ENCODE results near the gene TUBE1. TPM values are rescaled to one million over a fixed set of nuclear protein-coding genes. Genes with fewer than 3 reads are reported as not detected.
A peak's percentile ranks its signal among the peaks of the same experiment; 100 is the strongest.

TUBE1 gene
- total and polyA plus RNA-seq, 10 of the 15 experiments (the other 5 are each of a cell fraction or from before 2014, with no cell fraction given), result 6.3 to 25.2 (median 13.6) TPM

GRCh38 chr6:112086744-112087135, 542 bp downstream of the TUBE1 start (continued):
- TF ChIP-seq CREM (IDR thresholded peaks at IDR 0.05; ENCODE audit: low read depth) (no peak), NR2F1 (conservative IDR thresholded peaks at IDR 0.05) (no peak), PRDM15 (CRISPR knock-in tag; IDR thresholded peaks at IDR 0.05) (no peak), EP300 (IDR thresholded peaks at IDR 0.05; ENCODE audit: borderline replicate concordance in 1 of 2, control insufficient read depth in 1 of 2, low read depth in 2 of 2, low read length in 2 of 2) (no peak), CBX5 (IDR thresholded peaks at IDR 0.05; ENCODE audit: low read depth) (no peak), TAF1 (IDR thresholded peaks at IDR 0.05; ENCODE audit: borderline replicate concordance, low read depth, low read length) (no peak), RCOR1 (conservative IDR thresholded peaks at IDR 0.05; ENCODE audit: low read depth, low read length) (no peak), CBX3 (IDR thresholded peaks at IDR 0.05; ENCODE audit: borderline replicate concordance, low read depth) (no peak), CTCF (IDR thresholded peaks at IDR 0.05 in 2 of 3, conservative IDR thresholded peaks at IDR 0.05 in 1 of 3; ENCODE audit: control insufficient read depth in 2 of 3, extremely low read depth in 1 of 3, insufficient read depth in 1 of 3, low read depth in 3 of 3, low read length in 3 of 3) (peak in 1 of 3 experiments; percentile 28; a peak in 1 of 6 replicates), NRF1 (conservative IDR thresholded peaks at IDR 0.05; ENCODE audit: low read depth, low read length) (no peak), ZBED1 (IDR thresholded peaks at IDR 0.05; ENCODE audit: borderline replicate concordance) (no peak), NR2C2 (IDR thresholded peaks at IDR 0.05; ENCODE audit: borderline replicate concordance, control insufficient read depth, insufficient read length, low read depth) (no peak), MYB (IDR thresholded peaks at IDR 0.05; ENCODE audit: borderline replicate concordance, low read depth, low read length) (no peak), MEF2A (IDR thresholded peaks at IDR 0.05; ENCODE audit: insufficient read depth, low read depth, low read length) (no peak), ZZZ3 (IDR thresholded peaks at IDR 0.05; ENCODE audit: control insufficient read depth, insufficient read length, low read depth) (no peak), MAX (IDR thresholded peaks at IDR 0.05; ENCODE audit: low read depth, low read length) (no peak)

All from GM12878 (cell line).